PFSK-1 (cell line): ENCODE measurements around the gene LRP6.

Experiments
- FOXP2 ChIP-seq: optimal IDR thresholded peaks from 2 replicates; pipeline ENCODE3; 2011; ENCODE audit warnings: borderline replicate concordance, control low read depth, inconsistent platforms; ENCODE audit not compliant: insufficient read depth; ENCODE audit errors: extremely low read length, extremely low read depth
- POLR2AphosphoS5 ChIP-seq: IDR thresholded peaks from 2 replicates; pipeline ENCODE4 v1.6.1; 2012; ENCODE audit warnings: low read depth, mild to moderate bottlenecking, control low read depth, low read length, moderate library complexity
- REST ChIP-seq, 2 experiments: IDR thresholded peaks; 2 replicates each; pipeline versions ENCODE4 v1.6.1 to v1.8.0; 2011 to 2012; ENCODE audit warnings: low read depth in 2 of 2, low read length in 2 of 2, control low read depth in 1 of 2, inconsistent platforms in 1 of 2, mild to moderate bottlenecking in 1 of 2, moderate library complexity in 1 of 2; ENCODE audit not compliant: insufficient read depth in 1 of 2
- SIN3A ChIP-seq: IDR thresholded peaks from 2 replicates; pipeline ENCODE4 v1.6.1; 2012; ENCODE audit warnings: mild to moderate bottlenecking, low read length, moderate library complexity, borderline replicate concordance; ENCODE audit not compliant: insufficient read depth
- TAF1 ChIP-seq: IDR thresholded peaks from 2 replicates; pipeline ENCODE4 v1.6.1; 2012; ENCODE audit warnings: low read length, control low read depth, borderline replicate concordance; ENCODE audit not compliant: insufficient read depth

The LRP6 gene

GRCh38 chr12:12087693-12088034, 179.2 kb downstream of the LRP6 start:
- TF ChIP-seq TAF1 = no peak
- no peak for TF ChIP-seq POLR2AphosphoS5
- TF ChIP-seq SIN3A = no peak
- no peak for TF ChIP-seq REST (IDR thresholded peaks at IDR 0.05; ENCODE audit: insufficient read depth in 1 of 2, low read depth in 2 of 2, low read length in 2 of 2)
- TF ChIP-seq FOXP2 = no peak

- TF ChIP-seq POLR2AphosphoS5 (no peak), TAF1 (no peak), SIN3A (no peak), FOXP2 (no peak), REST (IDR thresholded peaks at IDR 0.05; ENCODE audit: insufficient read depth in 1 of 2, low read depth in 2 of 2, low read length in 2 of 2) (no peak)
These were observed 179.7 kb downstream of the LRP6 start for GRCh38 chr12:12086973-12087692.

- TF ChIP-seq SIN3A (no peak), REST (IDR thresholded peaks at IDR 0.05; ENCODE audit: insufficient read depth in 1 of 2, low read depth in 2 of 2, low read length in 2 of 2) (no peak), POLR2AphosphoS5 (no peak), FOXP2 (no peak), TAF1 (no peak)
These were observed 180.5 kb downstream of the LRP6 start for GRCh38 chr12:12086362-12086761.

GRCh38 chr12:12083688-12084087, 183.2 kb downstream of the LRP6 start:
- TF ChIP-seq REST (IDR thresholded peaks at IDR 0.05; ENCODE audit: insufficient read depth in 1 of 2, low read depth in 2 of 2, low read length in 2 of 2) (no peak), POLR2AphosphoS5 (no peak), TAF1 (no peak), FOXP2 (no peak), SIN3A (no peak)
